Measurements from ENCODE around the gene AP2A1. TPM values are rescaled to one million over a fixed set of nuclear protein-coding genes. Genes with fewer than 3 reads are reported as not detected.
A peak's percentile ranks its signal among the peaks of the same experiment; 100 is the strongest.

AP2A1 gene
- total RNA-seq, 1 donor from 2014 or later: 32.9 TPM

GRCh38 chr19:49840736-49841249, 74.0 kb downstream of the AP2A1 start:
- Histone ChIP-seq H3K27me3 (ENCODE audit: control insufficient read depth in 3 of 3, insufficient read depth in 3 of 3, low read length in 3 of 3) (no peaks in the 10 kb centered on the region), H3K9ac (ENCODE audit: low read depth in 1 of 3, low read length in 3 of 3) (no peak overlapping the region), H3K4me1 (ENCODE audit: control insufficient read depth in 3 of 3, insufficient read depth in 3 of 3, low read length in 3 of 3) (peaks cover 12 to 17% (median 14%) of the 10 kb centered on the region in 3 donors), H3K4me3 (ENCODE audit: low read length in 3 of 3) (no peak overlapping the region), H3K27ac (ENCODE audit: low read depth, low read length) (peak overlapping the region; percentile 10), H3K36me3 (ENCODE audit: control insufficient read depth in 3 of 3, insufficient read depth in 3 of 3, low read length in 3 of 3) (peaks cover 30 to 36% (median 35%) of the 10 kb centered on the region in 3 donors), H3K9me3 (ENCODE audit: control insufficient read depth in 3 of 3, low read length in 3 of 3) (no peaks in the 10 kb centered on the region)

GRCh38 chr19:49843265-49843664, 76.5 kb downstream of the AP2A1 start:
- H3K4me3 ChIP-seq (ENCODE audit: low read length in 3 of 3): peak overlapping the region in 1 of 3 donors; percentile 45
- H3K4me1 ChIP-seq (ENCODE audit: control insufficient read depth in 3 of 3, insufficient read depth in 3 of 3, low read length in 3 of 3): peaks cover 12 to 15% (median 14%) of the 10 kb centered on the region in 3 donors
- H3K27ac ChIP-seq (ENCODE audit: low read depth, low read length): no peak overlapping the region

GRCh38 chr19:49844138-49845095, 77.6 kb downstream of the AP2A1 start:
- H3K27me3 ChIP-seq (ENCODE audit: control insufficient read depth in 3 of 3, insufficient read depth in 3 of 3, low read length in 3 of 3): no peaks in the 10 kb centered on the region
- H3K27ac ChIP-seq (ENCODE audit: low read depth, low read length): peak overlapping the region; percentile 51
- H3K36me3 ChIP-seq (ENCODE audit: control insufficient read depth in 3 of 3, insufficient read depth in 3 of 3, low read length in 3 of 3): peaks cover 7 to 11% (median 11%) of the 10 kb centered on the region in 3 donors
- H3K9ac ChIP-seq (ENCODE audit: low read depth in 1 of 3, low read length in 3 of 3): peak overlapping the region in 2 of 3 donors; percentile 72 to 74
- peaks cover 0 to under 1% (median 0%) of the 10 kb centered on the region in 3 donors for H3K9me3 ChIP-seq (ENCODE audit: control insufficient read depth in 3 of 3, low read length in 3 of 3)
- H3K4me1 ChIP-seq (ENCODE audit: control insufficient read depth in 3 of 3, insufficient read depth in 3 of 3, low read length in 3 of 3): peaks cover 12 to 18% (median 12%) of the 10 kb centered on the region in 3 donors
- peak overlapping the region; percentile 30 to 64 (median 51) for H3K4me3 ChIP-seq (ENCODE audit: low read length in 3 of 3)

More at GRCh38 chr19:49843265-49843664, 76.5 kb downstream of the AP2A1 start:
- no peaks in the 10 kb centered on the region for H3K27me3 ChIP-seq (ENCODE audit: control insufficient read depth in 3 of 3, insufficient read depth in 3 of 3, low read length in 3 of 3)
- no peaks in the 10 kb centered on the region for H3K9me3 ChIP-seq (ENCODE audit: control insufficient read depth in 3 of 3, low read length in 3 of 3)
- peaks cover 15 to 21% (median 17%) of the 10 kb centered on the region in 3 donors for H3K36me3 ChIP-seq (ENCODE audit: control insufficient read depth in 3 of 3, insufficient read depth in 3 of 3, low read length in 3 of 3)
- H3K9ac ChIP-seq (ENCODE audit: low read depth in 1 of 3, low read length in 3 of 3): peak overlapping the region in 1 of 3 donors; percentile 25

- Histone ChIP-seq H3K9ac (ENCODE audit: low read depth in 1 of 3, low read length in 3 of 3) (no peak overlapping the region), H3K9me3 (ENCODE audit: control insufficient read depth in 3 of 3, low read length in 3 of 3) (peaks cover 0 to 3% (median 0%) of the 10 kb centered on the region in 3 donors), H3K36me3 (ENCODE audit: control insufficient read depth in 3 of 3, insufficient read depth in 3 of 3, low read length in 3 of 3) (peaks cover 3 to 6% (median 5%) of the 10 kb centered on the region in 3 donors), H3K27me3 (ENCODE audit: control insufficient read depth in 3 of 3, insufficient read depth in 3 of 3, low read length in 3 of 3) (no peaks in the 10 kb centered on the region), H3K27ac (ENCODE audit: low read depth, low read length) (no peak overlapping the region), H3K4me1 (ENCODE audit: control insufficient read depth in 3 of 3, insufficient read depth in 3 of 3, low read length in 3 of 3) (peaks cover 16 to 27% (median 19%) of the 10 kb centered on the region in 3 donors), H3K4me3 (ENCODE audit: low read length in 3 of 3) (no peak overlapping the region)
Observed at GRCh38 chr19:49845414-49845813, 78.6 kb downstream of the AP2A1 start.

GRCh38 chr19:49846408-49846807, 79.6 kb downstream of the AP2A1 start:
- peaks cover 16 to 27% (median 19%) of the 10 kb centered on the region in 3 donors for H3K4me1 ChIP-seq (ENCODE audit: control insufficient read depth in 3 of 3, insufficient read depth in 3 of 3, low read length in 3 of 3)
- H3K9ac ChIP-seq (ENCODE audit: low read depth in 1 of 3, low read length in 3 of 3): no peak overlapping the region
- H3K27me3 ChIP-seq (ENCODE audit: control insufficient read depth in 3 of 3, insufficient read depth in 3 of 3, low read length in 3 of 3): no peaks in the 10 kb centered on the region
- peaks cover 0 to 3% (median 0%) of the 10 kb centered on the region in 3 donors for H3K36me3 ChIP-seq (ENCODE audit: control insufficient read depth in 3 of 3, insufficient read depth in 3 of 3, low read length in 3 of 3)
- no peak overlapping the region for H3K27ac ChIP-seq (ENCODE audit: low read depth, low read length)
- H3K9me3 ChIP-seq (ENCODE audit: control insufficient read depth in 3 of 3, low read length in 3 of 3): peaks cover 0 to 3% (median 0%) of the 10 kb centered on the region in 3 donors
- no peak overlapping the region for H3K4me3 ChIP-seq (ENCODE audit: low read length in 3 of 3)

- H3K4me1 ChIP-seq (ENCODE audit: control insufficient read depth in 3 of 3, insufficient read depth in 3 of 3, low read length in 3 of 3): peaks cover 25 to 39% (median 31%) of the 10 kb centered on the region in 3 donors
- H3K36me3 ChIP-seq (ENCODE audit: control insufficient read depth in 3 of 3, insufficient read depth in 3 of 3, low read length in 3 of 3): no peaks in the 10 kb centered on the region
- H3K4me3 ChIP-seq (ENCODE audit: low read length in 3 of 3): peak overlapping the region in 1 of 3 donors; percentile 6
- peaks cover 0 to 3% (median 0%) of the 10 kb centered on the region in 3 donors for H3K9me3 ChIP-seq (ENCODE audit: control insufficient read depth in 3 of 3, low read length in 3 of 3)
- no peaks in the 10 kb centered on the region for H3K27me3 ChIP-seq (ENCODE audit: control insufficient read depth in 3 of 3, insufficient read depth in 3 of 3, low read length in 3 of 3)
- no peak overlapping the region for H3K27ac ChIP-seq (ENCODE audit: low read depth, low read length)
- H3K9ac ChIP-seq (ENCODE audit: low read depth in 1 of 3, low read length in 3 of 3): no peak overlapping the region
Observed at GRCh38 chr19:49847731-49848696, 81.2 kb downstream of the AP2A1 start.

- Histone ChIP-seq H3K9me3 (ENCODE audit: control insufficient read depth in 3 of 3, low read length in 3 of 3) (peaks cover 0 to 3% (median 0%) of the 10 kb centered on the region in 3 donors), H3K4me3 (ENCODE audit: low read length in 3 of 3) (no peak overlapping the region), H3K36me3 (ENCODE audit: control insufficient read depth in 3 of 3, insufficient read depth in 3 of 3, low read length in 3 of 3) (no peaks in the 10 kb centered on the region), H3K27me3 (ENCODE audit: control insufficient read depth in 3 of 3, insufficient read depth in 3 of 3, low read length in 3 of 3) (no peaks in the 10 kb centered on the region), H3K9ac (ENCODE audit: low read depth in 1 of 3, low read length in 3 of 3) (no peak overlapping the region), H3K4me1 (ENCODE audit: control insufficient read depth in 3 of 3, insufficient read depth in 3 of 3, low read length in 3 of 3) (peaks cover 30 to 43% (median 32%) of the 10 kb centered on the region in 3 donors), H3K27ac (ENCODE audit: low read depth, low read length) (no peak overlapping the region)
Observed at GRCh38 chr19:49848938-49849337, 82.1 kb downstream of the AP2A1 start.

GRCh38 chr19:49849433-49850220, 82.8 kb downstream of the AP2A1 start:
- peaks cover 2 to 3% (median 3%) of the 10 kb centered on the region in 3 donors for H3K36me3 ChIP-seq (ENCODE audit: control insufficient read depth in 3 of 3, insufficient read depth in 3 of 3, low read length in 3 of 3)
- peak overlapping the region; percentile 90 to 97 (median 95) for H3K4me3 ChIP-seq (ENCODE audit: low read length in 3 of 3)
- H3K9ac ChIP-seq (ENCODE audit: low read depth in 1 of 3, low read length in 3 of 3): peak overlapping the region; percentile 99 to 100 (median 100)
- peaks cover 0 to 3% (median 0%) of the 10 kb centered on the region in 3 donors for H3K9me3 ChIP-seq (ENCODE audit: control insufficient read depth in 3 of 3, low read length in 3 of 3)
- peak overlapping the region; percentile 100 for H3K27ac ChIP-seq (ENCODE audit: low read depth, low read length)
- H3K27me3 ChIP-seq (ENCODE audit: control insufficient read depth in 3 of 3, insufficient read depth in 3 of 3, low read length in 3 of 3): no peaks in the 10 kb centered on the region
- H3K4me1 ChIP-seq (ENCODE audit: control insufficient read depth in 3 of 3, insufficient read depth in 3 of 3, low read length in 3 of 3): peaks cover 29 to 42% (median 31%) of the 10 kb centered on the region in 3 donors

- Histone ChIP-seq H3K9ac (ENCODE audit: low read depth in 1 of 3, low read length in 3 of 3) (peak overlapping the region; percentile 99 to 100 (median 100)), H3K27ac (ENCODE audit: low read depth, low read length) (peak overlapping the region; percentile 100), H3K36me3 (ENCODE audit: control insufficient read depth in 3 of 3, insufficient read depth in 3 of 3, low read length in 3 of 3) (peaks cover 7 to 8% (median 7%) of the 10 kb centered on the region in 3 donors), H3K9me3 (ENCODE audit: control insufficient read depth in 3 of 3, low read length in 3 of 3) (peaks cover 0 to 3% (median 0%) of the 10 kb centered on the region in 3 donors), H3K27me3 (ENCODE audit: control insufficient read depth in 3 of 3, insufficient read depth in 3 of 3, low read length in 3 of 3) (no peaks in the 10 kb centered on the region), H3K4me3 (ENCODE audit: low read length in 3 of 3) (peak overlapping the region; percentile 90 to 97 (median 95)), H3K4me1 (ENCODE audit: control insufficient read depth in 3 of 3, insufficient read depth in 3 of 3, low read length in 3 of 3) (peaks cover 26 to 39% (median 28%) of the 10 kb centered on the region in 3 donors)
Observed at GRCh38 chr19:49850221-49850486, 83.4 kb downstream of the AP2A1 start.
